Astrocyte (in vitro differentiated cells and primary cell): ENCODE data around the gene ZMYND8. TPM values are rescaled to one million over a fixed set of nuclear protein-coding genes. Genes with fewer than 3 reads are reported as not detected.

Experiments
- DNase-seq: peaks from one replicate; pipeline ENCODE4 v3.0.0-alpha.2; 2010; ENCODE audit warnings: low read depth
- FAIRE-seq: peaks from 2 replicates; lab custom pipeline; 2011; peaks lifted over from hg19 to GRCh38; lab: Jason Lieb, UNC
- H2AFZ ChIP-seq: 2 replicates; pipeline ENCODE4 v1.6.0; 2012; ENCODE audit warnings: low read depth, low read length, inconsistent platforms
- H3K27ac ChIP-seq: 2 replicates; pipeline ENCODE4 v1.5.1; 2011; ENCODE audit warnings: low read depth, low read length, inconsistent platforms
- H3K27me3 ChIP-seq: 2 replicates; pipeline ENCODE4 v1.6.0; 2011; ENCODE audit warnings: low read length, inconsistent platforms; ENCODE audit not compliant: insufficient read depth
- H3K36me3 ChIP-seq: 2 replicates; pipeline ENCODE4 v1.5.1; 2011; ENCODE audit warnings: low read length, inconsistent platforms; ENCODE audit not compliant: insufficient read depth
- H3K4me1 ChIP-seq: 2 replicates; pipeline ENCODE4 v1.5.1; 2011; ENCODE audit warnings: low read length, inconsistent platforms; ENCODE audit not compliant: insufficient read depth
- H3K4me2 ChIP-seq: 2 replicates; pipeline ENCODE4 v1.6.0; 2012; ENCODE audit warnings: low read length, inconsistent platforms
- H3K4me3 ChIP-seq: 2 replicates; pipeline ENCODE4 v1.5.1; 2011; ENCODE audit warnings: low read depth, mild to moderate bottlenecking, low read length, inconsistent platforms; ENCODE audit not compliant: insufficient read depth
- H3K79me2 ChIP-seq: 2 replicates; pipeline ENCODE4 v1.6.0; 2012; ENCODE audit warnings: mild to moderate bottlenecking, low read length, inconsistent platforms; ENCODE audit not compliant: insufficient read depth
- H3K9ac ChIP-seq: 2 replicates; pipeline ENCODE4 v1.6.0; 2012; ENCODE audit warnings: mild to moderate bottlenecking, low read length, inconsistent platforms
- H3K9me3 ChIP-seq: 2 replicates; pipeline ENCODE4 v1.5.1; 2012; ENCODE audit warnings: low read depth, mild to moderate bottlenecking, low read length, inconsistent platforms; ENCODE audit not compliant: insufficient read depth
- H4K20me1 ChIP-seq: 2 replicates; pipeline ENCODE4 v1.6.0; 2012; ENCODE audit warnings: low read length, inconsistent platforms; ENCODE audit not compliant: insufficient read depth
- H3K27ac Mint-ChIP-seq: one replicate; pipeline ENCODE4 v1.8.0; 2021; ENCODE audit warnings: mild to moderate bottlenecking, mixed read lengths; ENCODE audit not compliant: unreplicated experiment
- H3K27me3 Mint-ChIP-seq: one replicate; pipeline ENCODE4 v1.8.0; 2021; ENCODE audit warnings: low read depth, mixed read lengths; ENCODE audit not compliant: unreplicated experiment
- H3K36me3 Mint-ChIP-seq: one replicate; pipeline ENCODE4 v1.8.0; 2021; ENCODE audit warnings: low read depth, mixed read lengths; ENCODE audit not compliant: unreplicated experiment
- H3K4me1 Mint-ChIP-seq: one replicate; pipeline ENCODE4 v1.8.0; 2021; ENCODE audit warnings: low read depth, mixed read lengths; ENCODE audit not compliant: unreplicated experiment
- H3K4me3 Mint-ChIP-seq: one replicate; pipeline ENCODE4 v1.8.0; 2021; ENCODE audit warnings: mild to moderate bottlenecking, moderate library complexity, mixed read lengths; ENCODE audit not compliant: unreplicated experiment
- H3K9me3 Mint-ChIP-seq: one replicate; pipeline ENCODE4 v1.8.0; 2021; ENCODE audit warnings: mild to moderate bottlenecking, mixed read lengths; ENCODE audit not compliant: unreplicated experiment
- EZH2 ChIP-seq: IDR thresholded peaks from 2 replicates; pipeline ENCODE4 v1.6.1; 2012; ENCODE audit warnings: mild to moderate bottlenecking, low read length, inconsistent platforms; ENCODE audit not compliant: insufficient read depth
- total RNA-seq: library from RNA; stranded (reverse); gene quantifications from 2 replicates; pipeline ENCODE4 v1.2.1, GENCODE V29; 2021
- TF ChIP-seq, protein P1 (sequence below): IDR thresholded peaks from 2 replicates; pipeline ENCODE4 v1.5.1; 2011; ENCODE audit warnings: low read depth, mild to moderate bottlenecking, inconsistent platforms, low read length, moderate library complexity; ENCODE audit not compliant: insufficient read depth

Gene ZMYND8
- total RNA-seq, 1 donor from 2014 or later = 45.8 TPM

DNA sequence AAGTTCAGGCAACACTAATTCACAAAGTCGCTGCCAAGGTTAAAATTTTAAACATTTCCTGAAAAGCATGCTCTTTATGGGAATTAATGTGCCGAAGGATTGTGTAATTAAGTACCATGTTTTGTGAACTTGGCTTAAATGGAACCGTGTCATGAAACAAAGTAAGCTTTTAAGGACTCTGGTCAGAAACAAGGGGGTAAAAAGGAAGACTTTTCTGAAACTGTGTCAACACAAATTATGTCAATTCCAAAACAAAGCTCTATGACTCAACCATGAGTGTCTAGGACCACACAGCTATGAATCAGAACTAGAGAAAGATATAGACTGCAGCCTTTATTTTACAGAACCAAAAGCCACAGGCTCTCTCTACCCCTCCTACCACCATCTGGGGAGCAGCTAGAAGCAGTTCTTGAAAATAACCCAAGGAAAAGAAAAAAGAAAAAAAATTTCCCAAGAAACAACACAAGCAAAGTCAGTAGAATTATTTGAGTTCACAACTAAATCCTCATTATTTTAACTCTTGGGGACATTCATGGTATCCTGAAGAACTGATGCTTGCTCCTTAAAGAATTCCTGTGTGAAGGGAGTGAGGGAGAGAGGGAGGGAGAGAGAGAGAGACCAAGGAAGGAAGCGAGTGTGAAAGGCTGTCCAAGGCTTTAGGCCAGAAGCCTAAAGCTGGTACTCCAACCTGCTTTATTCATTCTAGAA, 81.9 kb downstream of the ZMYND8 start:
- no peaks in the 10 kb centered on the region for H4K20me1 ChIP-seq
- TF ChIP-seq, protein P1, sequence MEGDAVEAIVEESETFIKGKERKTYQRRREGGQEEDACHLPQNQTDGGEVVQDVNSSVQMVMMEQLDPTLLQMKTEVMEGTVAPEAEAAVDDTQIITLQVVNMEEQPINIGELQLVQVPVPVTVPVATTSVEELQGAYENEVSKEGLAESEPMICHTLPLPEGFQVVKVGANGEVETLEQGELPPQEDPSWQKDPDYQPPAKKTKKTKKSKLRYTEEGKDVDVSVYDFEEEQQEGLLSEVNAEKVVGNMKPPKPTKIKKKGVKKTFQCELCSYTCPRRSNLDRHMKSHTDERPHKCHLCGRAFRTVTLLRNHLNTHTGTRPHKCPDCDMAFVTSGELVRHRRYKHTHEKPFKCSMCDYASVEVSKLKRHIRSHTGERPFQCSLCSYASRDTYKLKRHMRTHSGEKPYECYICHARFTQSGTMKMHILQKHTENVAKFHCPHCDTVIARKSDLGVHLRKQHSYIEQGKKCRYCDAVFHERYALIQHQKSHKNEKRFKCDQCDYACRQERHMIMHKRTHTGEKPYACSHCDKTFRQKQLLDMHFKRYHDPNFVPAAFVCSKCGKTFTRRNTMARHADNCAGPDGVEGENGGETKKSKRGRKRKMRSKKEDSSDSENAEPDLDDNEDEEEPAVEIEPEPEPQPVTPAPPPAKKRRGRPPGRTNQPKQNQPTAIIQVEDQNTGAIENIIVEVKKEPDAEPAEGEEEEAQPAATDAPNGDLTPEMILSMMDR = no peak
- TF ChIP-seq EZH2 = no peak
- Mint-ChIP-seq H3K4me1 (peaks cover 43% of the 10 kb centered on the region), H3K27ac (peak overlapping the region; percentile 94), H3K36me3 (peaks cover 3% of the 10 kb centered on the region), H3K27me3 (no peaks in the 10 kb centered on the region), H3K4me3 (peak overlapping the region; percentile 63), H3K9me3 (no peaks in the 10 kb centered on the region)
- H3K36me3 ChIP-seq = peaks cover 5% of the 10 kb centered on the region
- peak; percentile 97 for DNase-seq
- peak overlapping the region; percentile 86 for H3K9ac ChIP-seq
- peaks cover 63% of the 10 kb centered on the region for H3K4me1 ChIP-seq
- peak overlapping the region; percentile 57 for H3K4me2 ChIP-seq
- no peaks in the 10 kb centered on the region for H3K9me3 ChIP-seq
- H3K27me3 ChIP-seq = no peaks in the 10 kb centered on the region
- peak; percentile 9 for FAIRE-seq
- H3K4me3 ChIP-seq = peak overlapping the region; percentile 34
- peak overlapping the region; percentile 97 for H3K27ac ChIP-seq
- peaks cover 26% of the 10 kb centered on the region for H3K79me2 ChIP-seq
- no peak overlapping the region for H2AFZ ChIP-seq

DNA sequence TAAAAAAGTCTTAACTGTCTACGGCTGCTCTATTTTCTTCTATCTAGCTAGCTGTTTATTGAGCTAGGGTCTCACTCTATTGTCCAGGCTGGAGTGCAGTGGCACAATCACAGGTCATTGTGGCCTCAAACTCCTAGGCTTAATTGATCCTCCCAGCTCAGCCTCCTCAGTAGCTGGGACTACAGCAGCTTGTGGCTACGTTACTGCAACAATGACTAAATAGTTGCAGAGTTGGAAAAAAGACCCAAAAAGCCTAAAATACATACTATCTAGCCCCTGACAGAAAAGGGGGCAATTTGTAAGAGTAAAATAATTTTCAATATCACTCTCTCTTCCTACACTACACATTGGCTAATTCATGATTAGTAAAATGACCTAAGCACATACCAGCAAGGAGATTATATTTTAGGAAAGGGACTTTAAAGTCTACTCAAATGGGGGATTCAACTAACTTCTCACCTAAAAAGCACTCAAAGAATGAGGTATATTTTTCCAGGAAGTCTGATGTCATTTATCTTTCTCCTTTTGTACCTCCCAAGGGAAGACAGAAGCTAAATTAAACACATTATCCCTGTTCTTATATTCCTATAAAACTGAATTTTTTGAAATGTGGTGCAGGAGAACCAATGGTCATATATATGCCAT, 82.8 kb downstream of the ZMYND8 start:
- Histone ChIP-seq H3K4me1 (peaks cover 55% of the 10 kb centered on the region), H2AFZ (no peak overlapping the region), H3K9me3 (no peaks in the 10 kb centered on the region), H3K9ac (peak overlapping the region; percentile 86), H3K4me2 (peak overlapping the region; percentile 57), H3K27me3 (no peaks in the 10 kb centered on the region), H3K27ac (peak overlapping the region; percentile 97), H3K4me3 (peak overlapping the region; percentile 34), H3K36me3 (peaks cover 5% of the 10 kb centered on the region), H3K79me2 (peaks cover 28% of the 10 kb centered on the region), H4K20me1 (no peaks in the 10 kb centered on the region)
- peak; percentile 81 for DNase-seq
- Mint-ChIP-seq H3K27me3 (no peaks in the 10 kb centered on the region), H3K9me3 (no peaks in the 10 kb centered on the region), H3K27ac (peak overlapping the region; percentile 94), H3K4me1 (peaks cover 40% of the 10 kb centered on the region), H3K4me3 (peak overlapping the region; percentile 5), H3K36me3 (peaks cover 3% of the 10 kb centered on the region)
- no peak for TF ChIP-seq EZH2
- TF ChIP-seq, protein P1 = no peak
- no peak for FAIRE-seq
